Measurements from ENCODE around the gene RAD23B. TPM values are rescaled to one million over a fixed set of nuclear protein-coding genes. Genes with fewer than 3 reads are reported as not detected.

Gene RAD23B
- total RNA-seq, 2 experiments from 2014 or later, result 86.4 to 86.7 TPM

DNA sequence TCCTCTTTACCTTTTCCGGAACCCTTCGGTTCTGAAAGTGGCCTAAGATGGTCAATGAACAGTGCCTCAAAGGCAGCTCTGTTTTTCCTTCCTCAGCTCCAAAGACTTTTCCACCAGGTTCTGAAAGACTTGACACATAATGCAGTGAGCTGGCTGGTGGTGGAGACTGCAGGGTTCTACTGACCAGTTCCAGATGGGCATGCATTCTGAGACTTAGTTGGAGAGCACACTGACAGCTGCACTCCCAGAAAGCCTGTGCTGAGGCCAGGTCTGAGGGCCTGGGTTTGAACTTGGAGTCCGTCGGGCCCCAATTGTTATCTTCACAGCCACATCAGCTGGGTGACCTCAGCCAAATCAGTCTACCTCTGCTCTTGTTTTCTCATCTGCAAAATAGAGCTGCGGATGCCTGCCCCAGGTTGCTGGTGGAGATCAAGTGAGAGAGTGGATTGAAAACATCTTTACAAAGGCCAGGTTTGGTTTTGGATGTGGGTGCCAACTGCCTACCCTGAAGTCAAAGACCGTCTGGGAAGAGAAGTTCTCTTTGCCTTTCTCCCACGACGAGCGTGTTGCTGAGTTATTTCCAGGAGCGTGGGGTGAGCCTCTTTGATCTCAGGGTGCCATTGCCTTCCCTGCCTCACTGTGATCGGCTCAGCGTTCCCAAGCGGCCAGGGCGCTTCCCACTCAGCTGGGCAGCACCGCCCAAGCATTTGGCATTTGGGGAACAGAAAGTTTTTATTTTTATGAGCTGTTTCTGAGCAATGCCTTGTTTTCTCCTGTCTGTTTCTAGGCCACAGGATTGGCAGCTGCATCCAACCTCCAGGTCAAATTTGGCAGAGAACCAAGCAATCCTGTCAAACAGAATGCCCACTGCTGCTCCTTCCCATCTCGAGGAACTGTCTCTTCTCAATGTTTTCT is 54.9 kb downstream of the RAD23B start:
- no peak overlapping the region for H3K27ac Mint-ChIP-seq
- H3K4me3 Mint-ChIP-seq, result no peak overlapping the region
- ATAC-seq (ENCODE audit: low read depth), result no peak
- no peaks in the 10 kb centered on the region for H3K9me3 Mint-ChIP-seq
- DNase-seq, result no peak
- peaks cover 3% of the 10 kb centered on the region for H3K4me1 Mint-ChIP-seq
- peaks cover 14% of the 10 kb centered on the region for H3K36me3 Mint-ChIP-seq
- POLR2A ChIA-PET, result no interaction called here
- no peaks in the 10 kb centered on the region for H3K27me3 Mint-ChIP-seq

GRCh38 chr9:107338911-107339659 is 56.0 kb downstream of the RAD23B start:
- POLR2A ChIA-PET, result no interaction called here
- no peak overlapping the region for H3K4me3 Mint-ChIP-seq
- H3K9me3 Mint-ChIP-seq, result no peaks in the 10 kb centered on the region
- peaks cover 4% of the 10 kb centered on the region for H3K36me3 Mint-ChIP-seq
- DNase-seq (no peak), ATAC-seq (ENCODE audit: low read depth) (no peak)
- no peaks in the 10 kb centered on the region for H3K27me3 Mint-ChIP-seq
- H3K27ac Mint-ChIP-seq, result no peak overlapping the region
- peaks cover 3% of the 10 kb centered on the region for H3K4me1 Mint-ChIP-seq

DNA sequence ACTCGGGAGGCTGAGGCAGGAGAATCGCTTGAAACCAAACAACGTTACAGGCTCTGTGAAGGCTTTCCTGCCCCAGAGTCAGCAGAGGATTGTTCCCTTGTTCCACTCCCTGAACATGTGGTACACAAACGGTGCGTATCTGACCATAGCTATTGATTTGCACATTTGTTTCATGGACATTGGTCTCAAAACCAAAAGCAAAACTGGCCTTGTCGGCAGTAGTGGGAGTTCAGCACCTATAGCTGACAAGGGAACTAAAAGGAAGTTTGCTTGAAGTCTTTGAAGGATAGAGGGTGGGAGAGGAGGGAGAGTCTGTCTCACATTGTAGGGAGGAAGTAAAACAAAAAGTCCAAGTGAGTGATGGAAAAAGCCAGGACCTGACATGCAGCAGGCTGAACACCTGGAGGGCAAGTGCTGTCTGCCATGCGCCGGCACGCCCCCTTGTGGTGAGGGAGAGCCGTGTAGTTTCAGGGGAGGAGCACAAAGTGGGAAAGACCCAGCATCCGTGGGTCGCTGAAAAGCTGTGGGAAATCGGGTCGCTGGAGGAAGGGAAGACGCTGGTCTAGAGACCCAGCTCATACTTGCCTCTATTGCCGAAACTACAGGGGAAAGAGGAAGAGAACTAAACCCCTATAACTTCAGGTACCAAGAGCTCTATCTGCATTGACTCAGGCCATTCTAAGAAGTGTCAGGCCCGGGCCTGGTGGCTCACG is 58.0 kb downstream of the RAD23B start:
- Mint-ChIP-seq H3K4me3 (no peak overlapping the region), H3K9me3 (no peaks in the 10 kb centered on the region), H3K36me3 (peaks cover 3% of the 10 kb centered on the region), H3K4me1 (peaks cover 5% of the 10 kb centered on the region), H3K27ac (no peak overlapping the region), H3K27me3 (no peaks in the 10 kb centered on the region)
- DNase-seq, result peak; percentile 87
- peak; percentile 74 for ATAC-seq (ENCODE audit: low read depth)
- POLR2A ChIA-PET, result interaction anchor here (1.5 kb wide), 1 partner anchor 58 kb away, joined by 7 read pairs; the partner anchor contains the start of gene RAD23B

DNA sequence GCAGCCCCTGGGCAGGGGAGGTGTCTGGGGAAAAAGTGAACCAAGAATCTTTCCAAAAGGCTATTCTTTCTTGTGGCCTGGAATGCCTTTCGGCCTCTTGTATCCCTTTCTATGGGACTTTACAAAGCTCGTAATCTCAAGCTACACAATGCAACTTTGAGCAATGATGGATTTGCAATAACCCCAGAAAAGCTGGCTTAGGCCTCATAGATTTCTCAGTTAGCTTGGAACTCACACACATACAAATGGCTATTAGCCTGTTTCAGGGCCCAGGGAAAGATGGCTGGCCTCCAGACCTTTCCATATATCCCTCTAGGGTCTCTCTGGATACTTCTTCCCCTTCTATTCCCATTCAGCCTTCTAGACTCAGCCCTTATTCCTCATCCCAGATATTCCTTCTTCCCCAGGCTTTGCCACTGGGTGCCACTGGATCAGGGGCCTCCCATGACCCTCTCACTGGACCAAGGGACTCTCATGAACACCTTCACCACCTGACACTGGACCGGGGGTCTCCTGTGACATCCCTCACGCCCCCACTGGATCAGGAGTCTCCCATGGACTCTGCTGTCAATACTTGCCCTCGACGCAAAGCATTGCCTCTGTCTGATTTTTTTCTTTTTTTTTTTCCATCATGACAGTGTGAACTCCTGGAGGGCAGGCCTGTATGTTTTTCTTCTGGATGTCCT is 59.5 kb downstream of the RAD23B start:
- no peak for ATAC-seq (ENCODE audit: low read depth)
- H3K27ac Mint-ChIP-seq, result no peak overlapping the region
- POLR2A ChIA-PET, result no interaction called here

GRCh38 chr9:107345327-107345726 is 62.2 kb downstream of the RAD23B start:
- Mint-ChIP-seq H3K27me3 (peaks cover 2% of the 10 kb centered on the region), H3K4me1 (peaks cover 5% of the 10 kb centered on the region), H3K36me3 (no peaks in the 10 kb centered on the region), H3K4me3 (peak overlapping the region; percentile 7), H3K27ac (no peak overlapping the region), H3K9me3 (no peaks in the 10 kb centered on the region)
- POLR2A ChIA-PET, result interaction anchor here (1.5 kb wide), 1 partner anchor 104 kb away, joined by 4 read pairs; no protein-coding TSS in a partner anchor
- DNase-seq (no peak), ATAC-seq (ENCODE audit: low read depth) (no peak)

More for the DNA sequence above, 59.5 kb downstream of the RAD23B start:
- Mint-ChIP-seq H3K4me3 (no peak overlapping the region), H3K36me3 (peaks cover 3% of the 10 kb centered on the region), H3K4me1 (peaks cover 5% of the 10 kb centered on the region), H3K27me3 (peaks cover 2% of the 10 kb centered on the region), H3K9me3 (no peaks in the 10 kb centered on the region)
- no peak for DNase-seq

GRCh38 chr9:107348836-107349235 is 65.8 kb downstream of the RAD23B start:
- no peaks in the 10 kb centered on the region for H3K36me3 Mint-ChIP-seq
- peaks cover 2% of the 10 kb centered on the region for H3K4me1 Mint-ChIP-seq
- POLR2A ChIA-PET, result no interaction called here
- no peak overlapping the region for H3K27ac Mint-ChIP-seq
- no peaks in the 10 kb centered on the region for H3K9me3 Mint-ChIP-seq
- no peak for DNase-seq
- no peak for ATAC-seq (ENCODE audit: low read depth)
- H3K4me3 Mint-ChIP-seq, result no peak overlapping the region
- H3K27me3 Mint-ChIP-seq, result peaks cover 2% of the 10 kb centered on the region

DNA sequence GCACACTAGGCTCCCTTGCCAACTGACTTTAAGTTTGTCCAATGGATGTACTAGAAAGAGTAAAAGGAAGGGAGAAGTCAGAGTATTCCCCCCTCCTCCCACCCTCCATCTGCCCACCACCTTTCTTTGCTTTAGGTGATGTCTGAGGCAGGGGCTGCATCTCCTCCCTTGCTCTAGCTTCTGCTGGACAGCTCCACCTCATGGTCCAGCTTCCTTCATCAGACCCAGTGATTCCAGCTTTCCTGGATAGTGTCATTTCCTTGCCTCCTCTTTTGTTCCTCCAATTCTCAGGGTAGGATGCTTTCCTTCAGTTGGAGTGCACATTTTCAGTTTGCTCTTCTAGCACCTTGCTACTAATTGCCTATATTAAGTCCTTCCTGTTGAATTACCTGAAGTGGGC is 67.4 kb downstream of the RAD23B start:
- no peaks in the 10 kb centered on the region for H3K36me3 Mint-ChIP-seq
- POLR2A ChIA-PET, result no interaction called here

DNA sequence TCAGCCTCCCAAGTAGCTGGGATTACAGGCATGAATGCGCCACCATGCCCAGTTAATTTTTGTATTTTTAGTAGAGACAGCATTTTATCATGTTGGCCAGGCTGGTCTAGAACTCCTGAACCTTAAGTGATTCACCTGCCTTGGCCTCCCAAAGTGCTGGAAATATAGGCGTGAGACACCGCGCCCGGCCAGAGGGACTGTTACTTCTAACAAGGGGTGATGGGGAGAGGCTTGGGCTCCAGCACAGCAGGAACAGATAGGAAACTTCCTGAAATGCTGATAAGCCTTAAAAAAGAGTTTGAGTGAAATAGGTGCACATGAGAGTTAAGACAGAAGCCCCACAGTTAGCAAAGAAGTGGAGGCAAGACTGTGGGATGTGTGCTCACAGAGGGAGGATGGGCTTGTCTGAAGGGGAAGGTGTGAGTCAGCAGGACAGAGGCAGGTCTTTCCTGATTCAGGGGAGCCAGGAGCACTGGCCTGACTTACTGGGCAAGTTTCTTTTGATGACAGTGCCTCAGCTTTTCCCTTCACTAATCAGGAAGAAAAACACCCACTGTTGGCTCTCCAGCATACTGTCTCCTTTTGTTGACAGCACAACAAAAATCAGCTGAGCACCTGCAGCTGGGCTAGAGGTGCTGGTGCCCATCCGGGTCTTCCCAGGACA is 68.4 kb downstream of the RAD23B start:
- DNase-seq (no peak), ATAC-seq (ENCODE audit: low read depth) (no peak)
- H3K27me3 Mint-ChIP-seq, result peaks cover 2% of the 10 kb centered on the region
- H3K4me1 Mint-ChIP-seq, result no peaks in the 10 kb centered on the region
- no peak overlapping the region for H3K27ac Mint-ChIP-seq
- no peaks in the 10 kb centered on the region for H3K36me3 Mint-ChIP-seq
- no peak overlapping the region for H3K4me3 Mint-ChIP-seq
- POLR2A ChIA-PET, result no interaction called here
- no peaks in the 10 kb centered on the region for H3K9me3 Mint-ChIP-seq

More for the DNA sequence above, 67.4 kb downstream of the RAD23B start:
- Mint-ChIP-seq H3K27ac (no peak overlapping the region), H3K4me1 (no peaks in the 10 kb centered on the region), H3K9me3 (no peaks in the 10 kb centered on the region), H3K4me3 (no peak overlapping the region), H3K27me3 (peaks cover 2% of the 10 kb centered on the region)
- ATAC-seq (ENCODE audit: low read depth), result no peak
- no peak for DNase-seq

- Mint-ChIP-seq H3K27ac (no peak overlapping the region), H3K4me3 (no peak overlapping the region), H3K36me3 (no peaks in the 10 kb centered on the region), H3K27me3 (no peaks in the 10 kb centered on the region), H3K4me1 (no peaks in the 10 kb centered on the region), H3K9me3 (no peaks in the 10 kb centered on the region)
- DNase-seq (no peak), ATAC-seq (ENCODE audit: low read depth) (no peak)
- POLR2A ChIA-PET, result no interaction called here
Observed at GRCh38 chr9:107355394-107355793, 72.3 kb downstream of the RAD23B start.

- H3K4me1 Mint-ChIP-seq, result no peaks in the 10 kb centered on the region
Observed at GRCh38 chr9:107358986-107359385, 75.9 kb downstream of the RAD23B start.

DNA sequence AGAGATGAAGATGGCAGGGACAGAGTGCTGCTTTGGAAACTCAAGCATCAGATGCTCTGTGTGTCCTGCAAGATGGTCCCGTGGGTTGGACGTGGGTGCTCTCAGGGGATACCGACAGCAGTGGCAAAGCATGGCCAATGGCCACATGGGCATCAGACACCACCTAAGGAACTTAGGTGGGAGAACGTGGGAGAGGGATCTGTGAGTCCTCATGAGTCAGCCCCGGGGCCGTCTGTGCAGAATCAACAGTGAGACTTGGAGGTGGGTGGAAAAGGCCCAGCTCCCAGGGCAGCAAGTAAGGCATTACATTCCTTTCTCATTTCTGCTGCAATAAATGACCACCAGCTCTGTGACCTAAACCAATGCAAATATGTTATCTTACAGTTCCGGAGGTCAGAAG is 77.0 kb downstream of the RAD23B start:
- Mint-ChIP-seq H3K4me3 (no peak overlapping the region), H3K27me3 (no peaks in the 10 kb centered on the region), H3K27ac (no peak overlapping the region), H3K36me3 (no peaks in the 10 kb centered on the region), H3K9me3 (peaks cover 1% of the 10 kb centered on the region), H3K4me1 (no peaks in the 10 kb centered on the region)
- DNase-seq (no peak), ATAC-seq (ENCODE audit: low read depth) (no peak)
- POLR2A ChIA-PET, result no interaction called here

More at GRCh38 chr9:107358986-107359385, 75.9 kb downstream of the RAD23B start:
- DNase-seq, result no peak
- no peak for ATAC-seq (ENCODE audit: low read depth)
- no peak overlapping the region for H3K27ac Mint-ChIP-seq
- H3K27me3 Mint-ChIP-seq, result no peaks in the 10 kb centered on the region
- no peaks in the 10 kb centered on the region for H3K36me3 Mint-ChIP-seq
- no peaks in the 10 kb centered on the region for H3K9me3 Mint-ChIP-seq
- H3K4me3 Mint-ChIP-seq, result no peak overlapping the region
- POLR2A ChIA-PET, result no interaction called here

GRCh38 chr9:107361816-107362215 is 78.7 kb downstream of the RAD23B start:
- DNase-seq (no peak), ATAC-seq (ENCODE audit: low read depth) (no peak)
- H3K27me3 Mint-ChIP-seq, result no peaks in the 10 kb centered on the region
- H3K36me3 Mint-ChIP-seq, result no peaks in the 10 kb centered on the region
- POLR2A ChIA-PET, result no interaction called here
- H3K4me1 Mint-ChIP-seq, result no peaks in the 10 kb centered on the region
- H3K27ac Mint-ChIP-seq, result no peak overlapping the region
- peaks cover 1% of the 10 kb centered on the region for H3K9me3 Mint-ChIP-seq
- H3K4me3 Mint-ChIP-seq, result no peak overlapping the region

Data from activated naive CD8-positive, alpha-beta T cell treated with anti-CD3 and anti-CD28 coated beads, Interleukin-2, amount 10 ng/mL, durations not matched to agents 7 days and 5 days (primary cell).